Activated CD4-positive, alpha-beta T cell treated with anti-CD3 and anti-CD28 coated beads, Interleukin-2, amount 50 U/mL, for 4 hours (primary cell): ENCODE measurements around the gene NRXN2.

Experiments
- DNase-seq, 2 experiments: peaks; one replicate each; pipeline ENCODE4 v3.0.0-alpha.2; 2020

NRXN2 gene

DNA sequence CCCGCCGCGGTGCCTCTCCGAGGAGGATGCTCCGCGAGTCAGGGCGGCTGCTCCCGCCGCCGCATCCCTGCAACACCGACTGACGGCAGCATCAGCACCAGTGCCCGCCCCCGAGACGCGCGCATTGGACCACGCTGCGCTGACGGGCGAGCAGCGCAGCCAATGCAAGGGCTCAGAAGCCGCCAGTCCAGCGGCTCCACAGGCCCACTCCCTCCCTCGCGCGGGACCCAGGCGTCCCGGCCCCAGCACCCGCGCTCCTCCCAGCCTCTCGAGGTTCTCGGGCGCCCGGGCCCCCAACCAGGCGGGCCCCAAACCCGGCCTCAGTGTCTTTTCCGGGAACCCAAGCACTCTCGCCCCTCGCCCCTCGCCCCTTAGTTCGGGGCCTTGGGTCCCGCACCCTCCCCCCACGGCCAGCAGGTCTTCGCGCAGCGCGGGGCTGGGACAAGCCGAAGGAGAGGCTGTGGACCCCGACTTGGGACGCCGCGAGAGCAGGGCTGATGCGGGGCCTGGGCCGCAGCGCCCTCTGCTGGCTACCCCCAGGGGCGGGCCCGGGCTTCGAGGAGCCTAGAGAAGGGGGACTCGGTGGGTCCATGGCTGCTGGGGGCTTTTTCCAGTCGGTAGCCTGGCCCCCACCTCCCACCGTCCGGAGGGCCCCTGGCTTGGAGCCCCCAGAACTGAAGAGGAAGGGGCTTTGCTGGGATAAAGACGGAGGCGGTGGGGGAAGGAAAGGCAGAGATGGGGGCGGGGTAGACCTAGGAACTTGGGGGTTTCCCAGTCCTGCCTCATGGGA, at the start of gene NRXN2:
Gene NRXN2, minus strand, starts transcription at position 81 of the 790 bp plus-strand sequence. CDS start 9,498 bp downstream, outside the sequence.
- DNase-seq: peak; percentile 79 to 80

DNA sequence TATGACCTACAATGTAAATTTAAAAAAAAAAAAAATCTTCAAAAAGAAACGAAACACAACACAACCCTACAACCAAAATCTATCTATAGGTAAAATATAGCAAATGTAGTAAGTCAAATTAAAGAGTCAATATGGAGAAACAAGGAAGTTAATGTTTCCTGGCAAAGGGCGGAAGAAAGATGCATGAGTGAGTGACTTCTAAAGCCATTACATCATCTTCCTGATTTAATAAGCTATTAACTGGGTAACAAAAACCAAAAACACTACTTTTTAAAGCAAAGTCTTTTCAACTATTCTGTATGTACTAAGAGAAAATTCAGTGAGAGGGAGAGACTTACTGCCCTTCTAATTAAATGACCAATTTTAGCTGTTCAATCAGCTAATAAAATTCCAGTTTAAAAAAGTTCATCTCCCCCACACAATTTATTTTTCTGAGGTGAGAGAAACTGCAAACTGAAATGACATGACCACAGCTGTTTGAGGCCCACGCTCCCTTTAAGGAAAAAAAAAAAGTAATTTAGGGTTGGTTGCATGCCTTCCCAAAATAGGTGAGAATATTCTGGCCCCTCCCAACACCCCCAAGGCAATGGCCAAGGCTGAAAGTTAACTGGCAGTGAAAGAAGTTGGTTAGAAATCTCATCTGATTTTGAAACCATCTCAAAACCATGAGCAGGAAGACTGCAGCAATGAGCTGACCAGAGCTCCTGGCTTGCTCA, 49.5 kb upstream of the NRXN2 start:
- DNase-seq: no peak

DNA sequence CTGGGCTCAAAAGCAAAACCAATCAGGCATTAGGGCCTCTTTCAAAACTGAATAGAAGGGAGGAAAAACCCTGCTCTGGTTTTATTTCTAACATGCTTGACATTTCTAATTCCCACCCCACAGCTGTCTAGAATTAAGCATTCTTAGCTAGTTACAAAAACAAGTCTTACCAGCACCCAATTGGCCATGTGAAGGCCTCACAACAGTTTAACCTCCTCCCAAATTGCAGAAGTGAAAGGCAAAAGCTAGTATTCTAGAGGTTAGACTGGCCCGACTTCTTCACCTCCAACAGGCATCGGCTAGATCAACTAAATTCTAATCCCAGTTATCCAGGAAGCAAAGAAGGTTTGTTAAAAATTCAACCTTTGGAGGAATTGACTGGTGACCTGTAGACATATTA, 48.9 kb upstream of the NRXN2 start:
- DNase-seq: no peak

DNA sequence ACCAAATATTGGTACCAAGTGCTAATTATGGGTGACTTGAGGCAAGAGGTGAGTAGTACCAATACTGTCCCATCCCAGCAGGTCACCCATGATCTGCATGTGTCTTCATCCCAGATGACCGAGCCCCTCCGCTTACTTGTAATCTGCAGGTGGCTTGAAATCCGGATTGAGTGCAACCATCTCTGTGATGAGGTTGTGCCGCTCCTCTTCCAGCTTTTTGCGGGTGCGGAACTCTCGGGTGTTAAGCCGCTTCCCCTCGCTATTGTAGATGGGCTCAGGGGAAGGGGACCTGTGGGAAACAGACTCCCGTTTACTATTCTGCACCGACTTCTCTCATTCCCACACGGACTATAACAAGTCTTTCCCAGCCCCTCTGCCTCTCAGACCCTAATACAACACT, 47.1 kb upstream of the NRXN2 start:
- DNase-seq: no peak

DNA sequence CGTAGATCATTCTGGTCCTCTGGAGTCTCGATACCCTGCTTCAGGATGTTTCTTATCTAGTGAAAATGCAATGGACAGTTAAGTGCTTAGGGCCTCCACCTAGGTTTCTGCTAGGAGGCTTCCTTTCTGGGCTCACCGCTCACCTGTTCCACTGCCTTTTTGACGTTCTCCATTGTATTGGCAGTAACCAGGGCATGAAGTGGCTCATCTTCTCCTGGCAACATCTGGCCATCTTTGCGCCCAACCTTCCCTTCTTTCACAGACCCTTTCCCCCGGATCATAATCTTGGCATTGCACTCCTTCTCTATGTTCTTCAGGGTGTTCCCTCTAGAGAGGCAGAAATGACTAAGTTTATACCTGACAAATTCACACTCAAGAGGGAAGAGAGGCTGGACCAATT, 46.3 kb upstream of the NRXN2 start:
- DNase-seq: no peak

DNA sequence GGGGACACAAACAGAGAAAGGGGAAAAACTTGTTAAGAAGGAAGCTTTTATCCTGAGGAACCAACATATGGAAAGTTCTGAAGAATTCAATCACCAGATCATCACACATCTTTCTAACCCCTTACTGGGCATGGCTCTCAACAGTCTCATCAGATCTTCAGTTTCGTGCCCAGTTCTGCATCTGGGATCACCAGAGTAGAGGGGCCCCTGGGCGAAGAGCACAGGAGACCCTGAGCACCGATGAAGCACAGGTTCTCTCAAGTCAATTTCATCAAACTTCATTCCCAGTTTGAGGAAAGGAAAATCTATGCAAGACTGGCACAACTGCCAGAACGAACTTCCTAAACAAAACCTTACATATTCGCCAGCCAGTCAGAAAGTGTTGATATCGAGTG, 45.3 kb upstream of the NRXN2 start:
- DNase-seq: no peak

DNA sequence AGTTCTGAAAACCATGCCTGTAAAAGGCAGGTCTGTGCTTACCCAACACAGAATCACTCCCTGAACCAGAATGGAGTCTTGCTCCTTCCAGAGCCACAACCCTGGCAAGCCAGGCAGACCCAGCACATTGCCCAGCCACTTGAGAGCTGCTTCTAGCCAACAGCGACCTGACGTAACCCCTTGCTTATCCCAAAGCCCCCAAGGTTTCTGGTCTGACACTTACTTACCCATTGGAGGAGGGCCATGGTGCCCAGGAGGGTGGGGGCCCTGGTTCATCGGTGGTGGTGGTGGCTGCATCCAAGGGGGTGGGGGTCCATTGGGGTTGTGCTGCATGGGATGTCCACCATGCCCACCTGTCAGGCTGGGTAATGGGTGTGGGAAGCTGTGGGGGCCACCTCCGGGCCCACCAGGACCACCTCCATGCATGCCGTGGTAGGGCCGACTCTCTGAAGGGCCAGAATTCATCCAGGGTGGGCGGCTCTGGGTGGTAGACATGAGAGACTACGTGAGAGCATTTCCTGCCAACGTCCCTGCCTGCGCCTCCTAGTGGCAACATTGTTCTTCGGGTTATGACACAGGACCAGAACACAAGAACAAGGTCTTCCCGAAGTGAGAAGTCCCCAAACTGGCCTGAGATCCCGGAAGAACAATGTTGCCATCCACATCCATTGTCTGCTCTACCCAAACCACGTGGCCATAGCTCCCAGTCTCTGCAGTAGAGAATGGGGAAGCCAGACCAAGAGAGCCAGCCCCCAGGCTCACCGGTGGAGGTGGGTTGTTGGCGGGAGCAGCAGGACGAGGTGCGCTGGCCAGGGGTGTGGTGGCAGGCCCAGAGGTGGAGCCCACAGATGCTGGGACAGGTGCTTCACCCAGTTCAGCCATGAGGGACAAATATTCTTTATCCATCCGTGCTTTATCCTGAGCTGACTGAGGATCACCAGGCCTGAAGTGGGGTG, 44.6 kb upstream of the NRXN2 start:
- DNase-seq: peak; percentile 76

DNA sequence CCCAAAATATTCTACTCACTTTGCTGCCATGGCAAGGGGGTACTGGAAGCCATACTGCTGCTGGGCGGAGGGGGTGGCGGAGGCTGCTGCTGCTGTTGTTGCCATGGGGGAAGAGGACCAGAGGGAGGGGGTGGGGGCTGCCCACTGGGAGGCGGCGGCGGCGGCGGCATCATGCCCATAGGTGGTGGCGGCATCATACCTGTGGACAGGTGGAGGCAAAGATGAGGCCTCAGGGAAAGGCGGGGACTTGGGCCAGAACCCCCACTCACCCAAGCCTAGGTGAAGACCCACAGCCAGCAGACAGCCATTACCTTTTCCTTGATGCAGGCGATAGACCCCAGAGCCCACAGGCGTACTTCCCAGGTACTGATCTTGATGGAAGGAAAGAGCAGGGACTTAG, 43.9 kb upstream of the NRXN2 start:
- DNase-seq: no peak

DNA sequence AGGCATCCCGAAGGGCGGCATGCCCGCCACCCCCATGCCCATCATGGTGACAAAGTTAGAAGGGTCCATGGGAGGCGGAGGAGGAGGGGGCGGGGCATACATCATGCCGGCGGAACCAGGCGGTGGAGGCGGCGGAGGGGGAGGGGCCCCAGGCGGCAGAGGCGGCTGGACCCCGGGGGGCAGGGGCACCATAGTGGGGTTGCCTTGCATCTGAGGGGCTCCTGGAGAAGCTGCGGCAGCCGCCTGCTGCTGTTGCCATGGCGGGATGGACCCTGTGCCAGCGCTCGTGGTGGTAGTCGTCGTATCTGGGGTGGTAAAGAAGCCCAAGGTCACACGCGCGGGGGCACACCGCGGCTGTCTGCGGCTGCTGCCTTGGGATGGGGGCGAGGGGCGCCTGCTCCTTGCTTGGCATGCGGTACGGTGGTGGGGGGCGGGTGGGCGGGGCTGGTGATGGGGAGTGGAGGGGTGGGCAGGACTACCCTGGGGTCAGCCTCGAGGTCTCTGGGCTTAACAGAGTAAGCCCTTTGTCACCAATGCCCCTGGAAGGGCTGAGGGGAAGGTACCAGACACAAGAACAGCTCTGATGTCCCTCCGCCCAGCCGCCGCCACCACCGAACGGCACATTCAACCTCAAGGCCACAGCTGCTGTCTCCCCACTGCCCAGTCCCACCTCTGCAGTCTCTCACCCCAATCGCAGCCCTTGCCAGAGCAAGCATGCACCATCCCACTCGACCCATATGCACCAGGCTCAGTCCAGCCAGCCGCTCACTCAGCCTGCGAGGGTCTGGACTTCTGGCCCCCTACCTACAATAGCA, 43.1 kb upstream of the NRXN2 start:
- no peak for DNase-seq

DNA sequence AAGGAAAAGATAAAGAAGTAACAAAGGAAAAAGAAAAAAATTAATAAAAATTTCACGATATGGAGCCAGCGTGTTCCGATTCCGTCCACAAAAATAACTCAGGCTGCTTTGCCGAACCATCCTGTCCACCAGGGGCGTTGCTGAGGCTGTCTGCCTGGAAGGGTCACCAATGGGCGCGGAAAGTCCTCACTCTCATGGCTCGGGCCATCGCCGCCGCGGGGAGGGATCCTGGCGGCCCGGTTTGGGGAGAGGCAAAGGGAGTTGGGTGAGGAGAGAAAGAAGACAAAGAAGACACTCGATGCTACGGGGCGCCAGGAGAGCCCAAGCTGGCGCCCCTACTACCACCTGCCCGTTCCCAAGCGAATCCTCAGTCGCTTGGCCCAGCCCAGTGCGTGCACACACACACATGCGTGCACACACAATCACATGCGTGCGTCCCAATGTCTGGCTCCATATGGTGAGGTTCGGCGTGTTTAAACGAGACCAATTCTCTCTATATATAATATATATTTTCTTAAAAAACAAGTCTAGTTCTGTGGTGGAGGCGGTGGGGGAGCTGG, 42.4 kb upstream of the NRXN2 start:
- no peak for DNase-seq

DNA sequence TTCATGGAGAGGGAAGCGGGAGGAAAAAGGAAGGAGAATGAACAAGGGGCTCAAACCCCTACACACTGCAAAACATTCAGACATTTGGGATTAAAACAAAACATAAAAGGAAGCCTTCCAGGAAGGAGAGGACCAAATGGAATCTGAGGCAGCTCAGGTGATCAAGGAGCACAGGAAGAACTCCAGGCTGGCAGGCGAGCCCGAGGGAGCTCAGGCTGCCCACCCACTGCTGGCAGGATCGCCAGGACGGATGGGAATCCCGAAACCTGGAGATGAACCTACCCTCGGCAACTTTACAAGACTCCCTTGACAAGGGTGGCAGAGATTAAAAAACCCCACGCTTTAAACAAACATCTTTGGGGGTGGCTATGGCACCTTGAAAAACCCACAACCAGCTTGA, 41.8 kb upstream of the NRXN2 start:
- DNase-seq: no peak

DNA sequence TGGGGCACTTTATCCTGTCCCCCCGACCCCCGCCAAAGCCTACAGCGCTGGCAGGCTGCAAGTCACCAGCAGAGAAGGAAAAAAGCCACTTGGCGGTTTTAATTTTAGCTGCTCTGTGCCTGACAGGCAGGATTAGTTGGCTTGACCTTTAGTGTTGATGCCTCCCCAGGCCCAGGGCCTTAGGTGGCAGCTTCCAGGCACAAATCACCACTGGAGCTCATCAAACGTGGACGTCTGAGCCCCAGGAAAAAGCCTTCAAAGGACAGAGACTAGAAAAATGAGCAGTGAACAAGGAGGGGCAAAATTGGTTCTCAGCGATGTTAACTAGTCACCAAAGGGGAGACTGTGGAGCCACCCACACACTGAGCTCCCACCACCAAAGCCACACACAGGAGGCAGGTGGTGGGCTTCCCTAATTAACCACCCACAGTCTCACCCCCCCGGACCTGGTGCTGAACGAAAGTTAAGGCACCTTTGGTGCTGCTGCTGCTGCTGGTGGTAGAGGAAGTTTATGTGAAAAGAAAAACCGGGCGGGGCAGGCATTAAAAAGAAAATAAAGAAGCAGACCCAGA, 41.1 kb upstream of the NRXN2 start:
- peak in 1 of 2 experiments; percentile 46 for DNase-seq

DNA sequence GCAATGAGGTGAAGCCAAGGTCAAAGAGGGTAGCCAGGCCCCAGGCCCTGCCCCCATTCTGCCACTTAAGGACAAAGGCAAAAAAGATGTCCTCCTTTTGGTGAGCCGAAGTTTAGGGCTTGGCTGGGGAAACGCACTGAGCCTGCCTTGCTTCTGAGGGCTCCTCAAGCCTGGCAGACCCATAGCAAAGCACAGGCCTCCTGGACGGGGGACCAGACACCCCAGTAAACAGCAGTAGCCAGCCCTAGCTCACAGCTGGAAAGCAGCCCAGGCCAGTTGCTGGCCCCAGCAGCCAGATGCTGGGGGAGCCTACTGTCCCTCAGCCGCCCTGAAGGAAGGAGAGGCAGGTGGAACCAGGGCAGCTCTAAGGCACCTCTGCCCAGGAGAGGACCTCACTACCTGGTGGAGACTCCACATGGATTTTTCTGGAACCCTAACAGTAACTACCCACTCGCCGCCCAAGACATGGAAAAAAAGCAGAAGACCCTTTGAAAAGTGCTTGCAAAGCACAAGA, 40.6 kb upstream of the NRXN2 start:
- DNase-seq: no peak

DNA sequence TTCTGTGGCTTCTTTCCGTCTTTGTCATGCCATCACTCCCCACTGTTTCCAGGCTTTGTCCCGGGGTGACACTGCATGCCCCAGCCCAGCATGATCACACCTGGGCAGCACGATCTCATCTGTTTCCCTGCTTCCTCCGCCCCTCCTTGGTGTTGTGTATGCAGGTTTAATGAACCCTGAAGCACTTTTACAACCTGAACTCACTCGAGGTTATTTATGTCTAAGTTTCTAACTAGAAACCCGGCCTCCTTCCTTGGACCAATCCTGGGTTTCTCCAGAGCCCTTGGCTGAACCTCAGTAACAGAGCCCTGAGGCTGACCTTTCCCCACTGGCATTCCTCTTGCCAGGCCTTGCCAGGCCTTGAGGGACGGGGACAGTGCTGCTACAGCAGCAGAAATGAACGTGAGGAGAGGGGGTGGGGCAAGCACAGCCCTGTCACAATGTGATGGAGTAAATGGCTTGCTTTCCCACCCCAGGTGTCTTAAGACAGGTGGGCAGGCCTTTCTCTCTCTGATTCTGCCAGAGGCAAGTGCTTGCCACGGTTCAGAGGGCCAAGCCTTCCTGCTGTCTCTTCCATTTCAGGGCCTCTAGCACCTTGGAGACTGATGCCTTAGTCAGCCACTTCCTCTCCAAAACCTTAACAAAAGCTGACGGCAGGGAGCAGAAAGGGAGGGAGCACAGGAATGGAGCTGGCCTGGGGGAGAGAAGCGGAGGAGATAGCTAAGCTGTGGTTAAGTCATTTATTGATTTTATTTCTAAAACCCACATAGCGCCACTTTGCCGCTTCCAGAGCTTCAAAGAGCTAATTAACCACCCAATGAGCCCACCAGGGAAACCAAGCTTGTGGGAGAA, 39.9 kb upstream of the NRXN2 start:
- DNase-seq: no peak

DNA sequence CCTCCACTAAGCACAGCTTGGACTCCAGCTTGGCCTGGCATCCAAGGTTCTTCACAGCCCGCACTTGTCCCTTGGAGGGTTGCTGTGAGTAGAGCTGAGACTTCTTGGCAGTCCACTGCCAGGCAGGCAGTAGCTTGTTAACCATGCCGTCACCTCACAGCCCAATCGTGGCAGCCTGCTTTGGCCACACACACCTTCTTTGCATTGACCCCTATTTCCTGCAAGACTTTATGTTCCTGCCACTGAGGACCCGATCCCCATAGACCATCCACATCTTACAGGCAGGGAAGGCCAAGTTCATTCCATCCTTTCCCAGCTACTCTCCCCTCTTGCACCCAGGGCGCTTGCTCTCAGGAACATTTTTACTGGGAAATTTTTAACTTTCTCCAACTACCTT, 39.3 kb upstream of the NRXN2 start:
- DNase-seq: no peak

DNA sequence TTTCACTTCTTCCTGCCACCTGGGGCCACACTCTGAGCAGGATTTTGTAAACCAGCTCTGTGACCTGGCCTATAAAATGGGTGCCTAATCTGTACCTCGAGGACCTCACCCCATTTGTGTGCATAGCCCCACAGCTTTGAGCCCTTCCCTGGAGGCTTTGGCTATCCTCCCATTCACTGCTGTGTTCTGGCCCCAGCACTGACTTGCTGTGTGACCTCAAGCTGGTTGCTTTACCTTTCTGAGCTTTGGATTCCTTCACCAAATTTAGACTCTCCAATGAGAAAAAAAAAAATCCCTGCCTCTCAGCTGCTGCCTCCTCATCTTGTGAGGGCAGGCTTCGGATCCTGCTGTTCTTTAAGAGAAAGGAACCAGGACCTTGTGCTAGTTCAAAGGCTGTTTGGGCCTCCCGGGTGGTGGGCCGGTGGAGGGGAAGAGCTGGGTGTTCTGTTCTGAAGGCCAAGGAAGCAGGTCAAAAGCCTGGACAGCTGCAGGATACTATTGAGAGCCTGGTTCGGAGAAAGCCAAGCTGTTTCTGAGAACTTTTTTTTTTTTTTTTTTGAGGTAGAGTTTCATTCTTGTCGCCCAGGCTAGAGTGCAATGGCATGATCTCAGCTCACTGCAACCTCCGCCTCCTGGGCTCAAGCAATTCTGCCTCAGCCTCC, 37.9 kb upstream of the NRXN2 start:
- DNase-seq: no peak

DNA sequence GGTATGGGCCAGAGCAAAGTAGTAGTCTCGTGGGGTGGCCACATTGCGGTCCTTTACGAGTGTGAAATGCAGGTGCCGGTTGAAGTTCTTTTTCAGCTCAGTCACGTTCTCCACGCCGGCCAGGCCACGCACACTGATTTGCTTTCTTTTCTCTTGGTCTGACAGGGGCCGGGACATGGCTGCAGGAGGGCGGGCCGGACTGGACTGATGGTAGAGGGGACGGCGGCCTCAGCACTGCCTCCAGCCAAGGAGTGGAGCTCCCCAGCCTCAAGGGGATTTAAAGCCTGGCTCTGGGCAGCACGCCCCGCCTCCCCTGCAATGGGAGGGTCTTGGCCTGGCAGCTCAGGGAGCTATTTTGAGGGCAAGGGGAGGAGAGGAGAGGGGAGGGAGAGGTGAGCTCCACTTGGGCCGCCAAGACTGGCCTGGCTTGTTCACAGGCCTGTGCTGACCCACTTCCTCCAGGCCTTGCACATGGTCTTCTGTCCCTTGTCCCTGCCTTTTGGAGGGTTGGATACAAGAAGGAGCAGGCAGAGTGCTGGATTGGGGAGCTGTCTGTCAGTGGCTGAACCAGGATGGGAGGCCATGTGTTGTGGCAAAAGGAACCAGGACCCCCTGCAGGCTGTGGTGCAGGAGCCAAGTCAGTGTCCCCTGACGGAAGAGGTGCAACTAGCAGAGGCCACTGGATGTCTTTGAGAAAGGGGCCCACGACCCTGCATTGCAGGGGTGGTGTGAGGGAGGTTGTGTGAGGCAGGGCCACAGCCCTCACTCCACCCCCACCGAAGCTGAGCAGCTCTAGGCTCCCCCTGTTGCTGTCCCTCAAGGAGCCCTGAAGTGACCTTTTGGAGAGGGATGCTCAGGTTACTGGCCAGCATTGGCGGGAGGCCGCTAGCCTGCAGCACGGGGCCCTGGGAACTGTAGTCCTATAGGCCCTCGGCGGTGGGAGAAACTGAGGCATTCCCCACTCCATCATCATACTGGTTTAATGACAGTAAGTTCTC, 37.0 kb upstream of the NRXN2 start, which contains the start of gene PYGM:
Gene PYGM, minus strand, starts transcription at position 253 of the 998 bp plus-strand sequence. Its CDS starts 76 bp downstream, at position 177.
- no peak for DNase-seq

DNA sequence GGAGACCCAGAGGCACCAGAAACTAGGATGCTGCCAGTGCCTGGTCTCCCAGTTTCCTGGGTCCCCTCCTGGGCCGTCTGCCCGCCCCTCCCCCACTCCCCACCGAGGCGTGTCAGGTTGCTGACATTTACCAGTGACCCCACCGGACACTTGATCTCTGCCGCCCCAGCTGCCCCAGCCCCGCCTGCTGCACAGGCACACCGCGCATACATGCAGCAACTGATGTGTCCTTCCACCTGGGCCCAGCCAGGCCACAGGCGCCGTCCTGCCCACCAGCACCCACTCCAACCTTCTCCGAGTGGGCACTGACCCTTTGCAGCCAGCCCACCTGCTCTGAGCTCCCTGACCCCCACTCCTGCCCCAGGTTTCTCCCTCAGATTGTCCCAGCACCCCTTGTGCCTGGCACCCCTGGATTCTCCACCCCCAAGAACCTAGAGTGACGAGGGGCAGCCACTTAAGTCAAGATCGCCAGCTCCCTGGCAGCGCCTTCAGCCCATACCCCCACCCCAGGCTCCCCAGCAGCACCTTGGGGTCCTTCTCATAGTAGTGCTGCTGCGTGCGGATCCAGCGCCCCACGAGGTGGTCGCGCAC, 36.2 kb upstream of the NRXN2 start:
- no peak for DNase-seq
